ENCODE measurements around the gene RPS21.
"Not testable (repeated sequence)": the region's sequence is repeated elsewhere in the genome, so short reads cannot be mapped to it uniquely, and the experiment has no call there.

Gene RPS21

GRCh38 chr20:62413025-62413570 is 26.2 kb downstream of the RPS21 start:
- DNase-seq = no peak

DNA sequence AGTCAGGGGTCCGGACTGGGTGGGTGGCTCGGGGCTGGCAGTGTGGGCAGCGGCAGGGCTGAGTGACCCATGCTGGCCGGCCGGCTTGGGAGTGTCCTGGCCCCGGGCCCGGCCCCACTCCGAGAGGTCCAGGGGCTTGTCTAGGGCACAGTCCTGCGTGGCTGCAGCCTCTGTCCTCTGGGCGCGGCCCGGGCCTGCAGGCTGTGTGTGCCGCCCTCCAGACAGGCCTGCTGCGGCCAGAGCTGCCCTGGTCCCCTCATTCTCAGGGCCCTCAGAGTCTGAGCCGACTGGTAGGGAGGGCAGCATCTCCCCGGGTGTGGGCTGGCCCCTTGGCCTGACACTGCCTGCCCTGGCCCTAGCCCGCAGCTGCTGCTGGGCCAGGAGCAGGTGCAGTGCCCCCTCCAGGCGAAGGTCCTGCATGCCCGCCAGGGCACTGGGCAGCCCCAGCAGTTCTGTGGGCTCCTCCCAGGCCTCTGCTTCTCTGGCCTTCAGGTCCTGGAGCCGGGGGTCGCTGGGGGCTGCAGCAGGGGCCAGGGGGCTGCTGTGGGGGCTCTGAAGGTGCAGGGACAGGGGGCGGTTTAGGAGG is 27.1 kb downstream of the RPS21 start:
- no peak for DNase-seq

DNA sequence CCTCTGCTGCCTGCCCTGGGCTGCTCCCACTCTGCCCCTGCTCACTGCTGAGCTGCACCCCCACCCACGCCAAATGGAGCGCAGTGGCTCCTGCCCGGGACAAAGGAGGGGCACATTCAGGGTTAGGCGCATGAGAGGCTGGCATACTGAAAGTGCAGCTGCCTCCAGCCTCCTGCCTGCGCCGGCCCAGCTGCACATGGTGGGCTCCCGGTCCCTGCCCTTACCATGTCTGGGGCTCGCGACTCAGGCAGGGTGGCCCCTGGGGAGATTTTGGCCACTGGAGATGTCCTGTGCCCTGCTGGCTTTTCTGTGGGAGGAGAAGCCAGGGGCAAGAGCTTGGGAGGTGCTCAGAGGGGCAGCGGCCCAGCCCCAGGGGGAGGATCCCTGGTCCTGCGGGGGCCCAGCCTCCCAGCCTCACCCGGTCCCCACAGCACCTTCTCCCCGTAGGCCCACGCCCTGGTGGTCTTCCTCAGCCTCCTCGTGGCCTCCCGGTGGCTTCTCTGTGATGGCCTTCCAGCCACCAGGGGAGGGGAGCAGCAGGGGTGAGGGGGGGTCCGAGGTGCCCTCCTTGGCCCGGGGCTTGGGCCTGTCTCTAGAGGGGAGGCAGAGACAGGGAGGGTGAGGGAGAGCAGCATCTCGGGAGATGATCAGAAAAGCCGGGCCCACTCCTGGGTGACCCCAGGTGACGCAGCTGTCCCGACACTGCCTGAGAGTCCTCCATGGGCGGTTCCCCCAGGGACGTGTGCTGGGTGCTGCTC is 28.6 kb downstream of the RPS21 start:
- DNase-seq = no peak

DNA sequence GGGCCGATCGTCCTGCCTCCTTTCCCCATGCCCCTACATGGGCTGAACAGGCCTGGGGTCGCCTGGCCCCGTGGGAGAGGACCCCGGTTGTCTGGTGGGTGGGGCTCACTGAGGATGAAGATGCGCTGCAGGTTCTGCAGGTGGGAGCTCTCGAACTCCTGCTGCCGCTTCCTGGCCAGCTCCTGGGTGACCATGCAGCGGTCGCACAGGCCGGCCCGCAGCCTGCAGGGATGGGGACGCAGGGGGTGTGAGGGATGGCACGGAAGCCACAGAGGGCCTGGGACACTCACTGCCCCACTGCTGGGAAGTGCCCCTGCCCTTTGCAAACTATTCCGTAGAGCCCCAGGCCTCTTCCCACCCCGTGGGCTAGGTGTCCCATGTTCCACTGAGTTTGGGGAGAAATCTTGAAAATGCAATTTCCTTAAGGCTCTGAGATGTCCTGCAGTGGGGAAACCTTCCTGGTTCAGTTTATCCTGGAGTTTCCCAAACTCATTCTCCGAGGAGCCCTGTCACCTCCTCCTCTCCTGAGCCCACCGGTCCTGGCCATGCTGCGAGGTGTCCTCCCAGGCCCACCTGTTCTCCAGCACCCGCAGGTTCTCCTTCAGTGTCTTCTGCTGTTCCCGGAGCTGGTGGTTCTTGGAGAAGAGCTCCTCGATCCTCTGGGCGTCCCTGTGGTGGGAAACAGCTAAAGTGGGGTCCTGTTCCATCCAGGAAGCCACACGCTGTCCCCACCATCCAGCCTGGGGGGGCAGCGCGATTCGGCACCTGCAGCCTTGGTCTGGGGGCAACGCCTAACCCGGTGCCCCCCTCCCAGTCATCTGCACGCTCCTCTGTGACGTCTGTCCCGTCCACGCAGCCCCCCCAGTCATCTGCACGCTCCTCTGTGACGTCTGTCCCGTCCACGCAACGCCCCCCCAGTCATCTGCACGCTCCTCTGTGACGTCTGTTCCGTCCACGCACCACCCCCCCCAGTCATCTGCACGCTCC is 30.0 kb downstream of the RPS21 start:
- DNase-seq = no peak

DNA sequence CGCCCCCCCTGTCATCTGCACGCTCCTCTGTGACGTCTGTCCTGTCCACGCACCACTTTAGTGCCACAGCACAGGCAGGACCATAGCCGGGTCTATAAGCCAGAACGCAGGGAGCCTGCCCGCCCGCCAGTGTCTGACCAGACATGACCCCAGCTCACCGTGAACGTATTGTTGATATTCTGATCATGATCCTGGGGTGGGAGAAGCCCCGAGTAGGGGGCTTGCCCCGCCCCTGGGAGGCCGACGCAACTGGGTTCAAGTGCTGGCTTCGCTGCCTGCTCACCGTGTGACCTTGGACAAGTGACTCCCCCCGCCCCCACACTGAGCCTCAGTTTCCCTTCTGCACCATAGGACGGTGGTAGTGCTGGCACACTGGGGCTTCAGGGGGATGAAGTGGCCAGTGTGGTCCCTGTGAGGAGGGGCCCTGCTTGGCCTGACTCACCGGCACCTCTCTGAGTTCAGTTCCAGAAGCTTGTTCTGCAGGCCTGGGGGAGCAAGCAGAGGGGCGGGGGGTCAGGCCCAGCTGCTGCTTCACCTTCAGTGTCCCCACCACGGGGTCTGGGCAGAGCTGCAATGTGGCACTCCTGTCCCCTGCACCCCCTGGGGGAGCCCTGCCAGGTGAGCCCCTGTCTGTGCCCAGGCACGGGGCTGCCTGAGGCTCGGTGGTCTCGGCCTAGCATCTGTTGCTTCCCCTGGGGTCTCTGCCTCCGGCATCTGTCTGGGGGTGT is 31.2 kb downstream of the RPS21 start:
- DNase-seq = no peak

DNA sequence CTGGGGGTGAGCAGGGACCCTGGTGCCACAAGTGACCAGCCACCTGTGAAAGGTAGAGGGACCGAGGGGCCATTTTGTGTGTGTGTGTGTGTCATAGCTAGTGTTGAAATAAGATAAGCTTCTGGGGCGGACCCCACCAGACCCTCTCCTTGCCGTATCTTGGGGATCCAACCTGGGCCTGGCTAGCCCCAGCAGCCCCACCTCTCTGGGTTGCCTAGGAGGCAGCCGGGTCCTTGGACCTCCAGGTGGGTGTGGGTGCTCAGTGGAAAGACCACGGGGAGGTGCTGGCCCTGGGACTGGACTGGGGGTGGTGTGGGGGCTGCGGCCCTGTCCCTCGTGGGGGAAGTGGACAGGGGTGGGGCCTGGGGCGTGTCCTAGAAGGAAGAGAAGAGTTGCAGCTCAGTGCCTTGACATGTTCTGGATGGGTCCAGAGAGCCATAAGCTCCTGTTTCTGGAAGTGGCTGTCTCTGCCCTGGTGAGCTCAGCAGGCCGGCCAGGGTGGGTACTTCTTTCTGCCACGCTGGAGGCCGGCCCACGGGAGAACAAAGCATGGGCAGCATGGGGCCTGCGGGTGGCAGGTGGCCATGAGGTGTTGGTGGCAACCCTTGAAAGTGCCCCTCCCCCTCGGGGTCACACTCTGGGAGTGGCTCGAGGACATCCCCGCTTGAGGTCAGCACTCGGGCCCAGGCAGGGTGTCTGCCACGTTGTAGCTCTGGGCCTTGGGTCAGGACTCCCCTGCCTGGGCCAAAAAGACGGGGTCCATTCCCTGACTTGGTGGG is 32.0 kb downstream of the RPS21 start:
- no peak for DNase-seq

- DNase-seq = no peak
Observed at GRCh38 chr20:62419759-62420158, 32.9 kb downstream of the RPS21 start.

- DNase-seq = no peak
Observed at GRCh38 chr20:62420846-62421715, 34.2 kb downstream of the RPS21 start.

DNA sequence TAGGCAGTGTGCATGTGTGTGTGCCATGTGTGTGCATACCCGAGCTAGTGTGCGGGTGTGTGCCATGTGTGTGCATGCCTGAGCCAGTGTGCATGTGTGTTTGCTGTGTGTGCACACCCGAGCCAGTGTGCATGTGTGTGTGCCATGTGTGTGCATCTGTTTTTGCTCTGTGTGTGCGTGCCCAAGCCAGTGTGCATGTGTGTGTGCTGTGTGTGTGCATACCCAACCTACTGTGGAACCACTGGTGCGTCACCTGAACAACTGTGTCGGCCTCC is 34.8 kb downstream of the RPS21 start:
- DNase-seq = no peak

GRCh38 chr20:62422636-62423325 is 35.9 kb downstream of the RPS21 start:
- no peak for DNase-seq

DNA sequence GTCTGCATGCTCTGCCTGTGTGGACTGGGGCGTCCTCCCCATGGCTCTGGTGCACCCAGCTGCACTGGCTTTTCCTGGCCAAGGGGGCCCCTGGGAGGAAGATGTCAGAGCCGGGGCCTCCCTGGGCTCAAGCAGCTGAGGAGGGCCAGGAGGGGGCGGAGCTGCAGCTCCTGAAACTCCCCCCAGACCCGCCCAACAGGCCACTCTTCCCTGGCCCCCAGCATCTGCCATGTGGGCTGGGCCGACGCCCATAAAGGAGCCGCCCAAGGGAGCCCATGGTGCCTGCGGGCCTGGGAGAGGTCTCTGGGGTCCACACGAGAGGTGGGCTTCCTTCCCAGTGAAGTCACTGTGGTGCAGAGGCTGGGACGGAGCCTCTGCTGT is 36.4 kb downstream of the RPS21 start:
- DNase-seq = no peak

DNA sequence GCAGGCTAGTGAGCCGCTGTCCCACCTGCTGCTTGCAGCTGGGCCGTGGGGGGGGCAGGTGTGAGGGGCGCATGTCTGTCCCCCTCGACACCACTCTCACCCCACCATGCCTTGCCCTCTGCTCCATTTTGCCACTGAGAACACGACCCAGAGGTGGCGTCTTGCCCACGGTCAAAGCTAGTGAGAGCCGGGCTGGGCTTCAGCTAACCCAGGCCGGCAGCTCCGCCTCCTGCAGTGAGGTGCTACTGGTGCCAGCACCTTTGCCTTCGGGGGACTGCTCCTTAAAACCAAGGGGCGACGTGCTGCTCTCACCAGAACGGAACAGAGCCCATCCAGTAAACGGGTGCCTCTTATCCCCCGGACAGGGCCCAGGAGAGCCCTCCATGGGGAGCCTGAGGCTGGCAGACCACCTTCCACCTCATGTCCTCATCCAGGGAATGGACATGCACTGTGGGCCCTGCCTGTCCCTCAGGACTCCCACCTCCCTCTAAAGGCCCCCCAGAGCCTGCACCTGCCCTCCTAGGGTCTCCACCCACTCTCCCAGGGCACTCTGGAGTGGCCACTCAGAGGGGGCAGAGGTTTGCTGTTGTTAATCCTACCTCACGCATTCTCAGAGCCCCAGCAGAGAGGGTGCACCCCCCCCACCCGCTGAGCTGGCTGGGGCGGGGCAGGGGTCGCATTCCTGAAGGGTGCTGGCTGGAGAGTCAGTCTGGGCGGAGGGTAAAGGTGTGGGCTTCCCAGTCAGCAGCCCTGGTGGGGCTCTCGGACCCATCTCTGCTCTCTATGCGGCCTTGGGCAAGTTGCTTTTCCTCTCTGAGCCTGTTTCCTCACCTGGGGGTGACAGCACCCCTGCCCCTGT is 37.6 kb downstream of the RPS21 start:
- DNase-seq = no peak

GRCh38 chr20:62425281-62426058 is 38.6 kb downstream of the RPS21 start:
- DNase-seq = no peak

GRCh38 chr20:62426059-62426348 is 39.1 kb downstream of the RPS21 start:
- DNase-seq = not testable (repeated sequence)

- no peak for DNase-seq
Observed at GRCh38 chr20:62426699-62427131, 39.8 kb downstream of the RPS21 start.

GRCh38 chr20:62427172-62428001 is 40.5 kb downstream of the RPS21 start, which contains the start of gene RBBP8NL:
Gene RBBP8NL (minus strand): TSS chr20:62427539. CDS start chr20:62419647, 7,892 bp downstream.
- no peak for DNase-seq

- DNase-seq = no peak
Observed at GRCh38 chr20:62428002-62428372, 41.1 kb downstream of the RPS21 start.
